ENCODE data around the gene RTL10.

RTL10 gene

DNA sequence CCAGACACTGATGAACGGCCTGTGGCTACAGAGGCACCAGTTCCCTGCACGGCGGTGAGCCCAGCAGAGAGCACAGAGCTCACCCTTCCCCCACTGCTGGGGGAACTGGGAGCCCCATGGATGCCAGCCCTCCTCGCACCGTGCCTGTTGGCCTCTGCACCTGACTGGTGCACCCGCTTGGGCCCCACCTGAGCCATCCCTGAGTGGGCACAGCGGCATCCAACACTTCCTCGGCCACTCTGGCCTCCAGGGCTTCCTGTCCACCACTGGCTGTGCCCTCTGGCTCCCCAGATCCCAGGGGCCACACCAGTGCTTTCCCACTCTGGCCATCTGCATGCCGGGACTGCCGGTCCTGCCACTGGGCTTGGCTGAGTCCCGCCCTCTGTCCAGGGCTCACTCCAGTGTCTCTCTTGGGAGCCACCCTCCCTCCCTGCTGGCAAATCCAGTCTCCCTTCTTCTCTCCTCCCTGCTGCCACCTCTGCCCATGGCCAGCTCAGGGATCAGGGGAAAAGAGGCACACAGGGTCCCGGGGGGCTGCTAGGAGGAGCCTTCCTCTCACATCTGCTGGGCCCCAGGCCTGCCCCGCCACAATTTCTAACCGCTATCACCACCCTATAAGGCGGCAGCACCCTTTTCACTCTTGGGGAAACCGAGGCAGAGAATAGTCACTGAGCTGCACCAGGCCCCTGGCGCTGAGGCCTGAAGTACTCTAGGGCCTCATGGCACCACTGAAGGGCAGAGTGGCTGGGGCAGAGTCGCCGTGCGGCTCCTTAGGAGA, 33.0 kb downstream of the RTL10 start:
- no peak for DNase-seq

DNA sequence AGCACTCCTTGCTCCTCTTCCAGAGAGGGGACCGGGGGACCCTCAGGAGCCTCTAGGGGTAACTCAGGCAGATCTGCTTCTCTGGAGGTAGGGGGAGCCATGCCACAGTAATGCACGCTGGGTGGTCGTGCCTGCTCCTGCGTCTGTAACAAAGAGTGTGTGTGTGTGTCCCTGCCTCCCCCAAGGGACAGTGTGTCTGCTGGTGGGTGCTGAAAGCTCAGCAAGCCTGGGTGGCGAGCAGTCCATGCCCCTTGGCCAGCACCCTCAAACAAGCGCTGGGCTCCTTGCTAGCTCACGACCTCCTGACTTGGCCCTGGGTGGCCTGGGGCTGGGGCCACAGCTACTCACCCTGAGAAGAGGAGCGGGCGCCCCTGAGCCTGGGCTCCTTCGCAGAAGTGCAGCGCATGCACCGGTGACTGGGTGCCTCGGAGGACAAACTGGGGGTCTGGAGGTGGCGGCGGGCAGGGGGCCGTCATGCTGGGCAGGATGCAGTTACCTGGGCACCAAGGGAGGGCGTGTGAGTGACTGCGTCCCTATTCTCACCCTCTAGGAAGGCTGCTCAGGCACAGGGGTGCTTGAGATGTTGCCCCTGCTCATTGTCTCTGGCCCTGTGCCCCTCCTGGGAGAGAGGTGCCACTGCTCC, 33.7 kb downstream of the RTL10 start:
- no peak for DNase-seq

DNA sequence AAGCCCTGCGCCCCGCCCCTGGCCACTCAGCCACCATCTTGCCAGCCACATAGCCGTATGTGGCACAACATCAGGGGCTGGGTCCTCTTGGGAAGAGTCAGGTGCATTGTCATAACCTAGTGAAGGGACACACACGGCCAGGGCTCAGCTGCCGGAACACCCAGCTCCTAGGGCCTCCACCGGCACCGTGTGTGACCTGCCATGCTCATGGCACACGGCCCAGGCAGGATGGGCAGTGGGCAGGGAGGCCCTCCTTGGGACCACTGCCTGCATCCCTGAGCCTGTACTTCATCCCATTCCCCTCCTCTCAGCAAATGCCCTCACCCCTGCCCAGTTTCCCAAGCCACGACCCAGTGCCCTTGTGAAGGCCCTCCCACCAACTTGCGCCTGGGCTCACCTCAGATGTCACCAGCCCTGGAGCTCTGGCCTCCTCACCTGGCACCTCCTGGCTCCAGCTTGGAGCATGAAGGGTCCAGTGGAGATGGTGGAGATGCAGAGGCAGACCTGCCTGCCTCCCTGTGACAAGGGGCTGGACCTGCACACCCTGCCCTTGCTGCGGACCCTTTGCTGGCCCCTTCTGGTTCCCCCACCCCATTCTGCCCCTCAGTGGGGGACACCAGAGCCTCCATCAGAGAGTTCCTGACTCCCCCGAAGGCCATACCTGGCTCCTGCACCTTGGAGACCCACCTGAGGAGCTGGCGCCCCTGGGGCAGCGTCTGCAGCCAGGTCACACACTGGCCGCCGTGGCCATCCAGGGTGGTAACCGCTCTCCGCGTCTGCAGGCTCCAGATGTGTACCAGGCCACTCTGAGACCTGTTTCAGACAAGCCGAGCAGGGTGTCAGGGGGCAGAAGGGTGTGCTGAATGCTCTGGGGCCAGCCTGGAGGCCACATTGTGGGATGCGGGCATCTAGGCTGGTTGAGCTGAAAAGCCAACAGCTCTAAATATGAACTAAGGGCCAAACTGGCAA, 34.5 kb downstream of the RTL10 start:
- no peak for DNase-seq

DNA sequence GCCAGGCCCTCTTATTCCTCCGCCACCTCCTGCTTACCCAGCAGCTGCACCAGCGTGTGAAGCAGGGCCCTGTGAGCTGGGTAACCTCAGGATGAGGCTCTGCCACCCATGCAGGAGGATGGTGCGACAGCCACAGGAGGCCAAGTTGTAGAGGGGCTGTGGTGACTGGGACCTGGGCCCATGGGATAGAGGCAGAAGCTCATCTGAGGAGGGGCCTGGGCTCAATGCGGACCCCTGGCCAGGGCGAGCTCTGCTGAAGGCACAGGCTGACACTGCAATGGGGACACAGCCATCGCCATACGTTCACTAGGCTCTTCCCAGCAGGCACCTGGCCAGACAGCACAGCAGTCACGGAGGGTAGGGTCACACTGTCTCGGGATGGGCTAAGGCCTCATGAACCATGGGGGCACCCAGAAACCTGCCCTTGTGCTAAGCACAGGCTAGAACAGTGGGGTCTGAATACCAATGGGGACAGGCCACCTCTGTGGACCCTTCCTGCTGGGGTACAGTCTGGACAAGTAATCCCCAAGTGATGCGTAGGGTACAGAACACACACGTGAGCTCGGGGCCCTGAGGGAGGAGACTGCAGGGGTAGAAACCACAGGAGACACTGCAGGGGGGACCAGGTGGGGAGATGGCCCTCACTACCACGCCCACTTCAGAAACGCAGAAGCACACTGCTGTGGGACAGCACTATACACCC, 35.3 kb downstream of the RTL10 start:
- no peak for DNase-seq

- no peak for DNase-seq
Measured at GRCh38 chr22:19818324-19819207, 36.1 kb downstream of the RTL10 start.

DNA sequence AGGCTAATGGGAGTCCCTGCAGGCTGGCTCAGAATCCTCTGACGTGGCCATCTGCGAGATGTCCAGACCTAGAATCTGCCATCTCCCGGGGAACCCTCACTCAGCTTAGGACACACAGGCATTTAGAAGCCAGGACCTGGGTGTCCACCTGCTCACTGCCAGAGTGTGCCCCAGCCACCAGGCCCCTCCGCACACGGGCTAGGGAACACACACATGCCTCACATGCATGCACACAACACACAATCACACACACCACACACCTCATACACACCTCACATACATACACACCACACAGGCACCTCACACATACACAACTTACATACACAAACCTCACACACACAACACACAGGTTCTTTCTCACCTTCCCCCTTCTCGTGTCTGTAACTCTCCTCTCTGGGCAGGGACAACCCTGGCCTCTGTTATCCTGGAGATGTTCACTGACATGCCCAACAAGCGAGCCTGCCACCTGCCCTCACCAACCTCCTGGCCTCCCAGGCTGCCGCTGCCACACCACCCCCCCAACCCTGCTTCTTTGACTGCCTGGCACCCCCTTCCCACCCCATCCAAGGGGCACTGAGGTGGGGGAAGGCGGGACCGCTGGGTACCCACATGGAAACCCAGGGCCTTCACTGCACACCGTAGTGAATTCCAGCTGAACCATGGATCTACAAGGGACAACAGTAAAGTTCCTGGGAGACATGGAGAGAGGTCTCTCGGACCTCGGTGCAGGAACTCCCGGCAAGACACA, 38.1 kb downstream of the RTL10 start:
- no peak for DNase-seq

DNA sequence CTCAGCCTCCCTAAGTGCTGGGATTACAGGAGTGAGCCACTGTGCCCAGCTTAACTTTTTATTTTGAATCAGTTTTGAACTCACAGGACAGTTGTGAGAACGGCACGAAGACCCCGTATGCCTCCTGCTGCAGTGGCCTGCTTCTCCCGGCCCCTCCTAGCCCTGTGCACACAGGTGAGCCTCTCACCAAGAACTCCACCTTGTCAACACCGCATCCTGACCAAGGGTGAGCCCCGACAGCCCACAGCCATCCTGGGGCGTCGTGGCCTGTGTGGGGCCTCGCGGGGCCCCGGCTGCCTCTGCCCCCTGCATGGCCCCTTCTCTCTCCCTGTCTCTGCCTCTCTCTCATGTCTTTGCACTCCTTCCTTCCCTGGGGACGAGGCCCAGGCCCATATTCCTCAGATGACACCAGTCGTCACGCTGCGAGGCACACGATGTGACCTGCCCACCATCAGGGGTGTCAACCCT, 38.8 kb downstream of the RTL10 start:
- no peak for DNase-seq

GRCh38 chr22:19815093-19815822, 39.4 kb downstream of the RTL10 start:
- DNase-seq = no peak

DNA sequence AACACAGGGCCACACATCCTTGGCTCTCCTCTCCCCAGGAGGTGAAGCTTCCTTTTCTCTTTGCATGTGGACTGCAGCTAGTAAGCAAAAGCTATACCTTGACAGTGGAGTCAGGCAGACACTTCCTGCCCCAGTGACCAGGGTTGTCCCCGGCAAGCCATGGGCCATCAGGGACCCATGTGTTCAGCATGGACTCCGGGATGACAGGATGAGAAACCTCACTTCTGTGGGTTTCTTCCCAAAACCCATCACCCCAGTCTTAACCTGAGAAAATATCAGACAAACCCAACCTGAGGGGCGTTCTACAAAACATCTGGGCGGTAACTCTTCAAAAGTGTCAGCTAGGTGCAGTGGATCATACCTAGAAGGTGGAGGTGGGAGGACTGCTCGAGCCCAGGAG, 40.2 kb downstream of the RTL10 start:
- DNase-seq = no peak

DNA sequence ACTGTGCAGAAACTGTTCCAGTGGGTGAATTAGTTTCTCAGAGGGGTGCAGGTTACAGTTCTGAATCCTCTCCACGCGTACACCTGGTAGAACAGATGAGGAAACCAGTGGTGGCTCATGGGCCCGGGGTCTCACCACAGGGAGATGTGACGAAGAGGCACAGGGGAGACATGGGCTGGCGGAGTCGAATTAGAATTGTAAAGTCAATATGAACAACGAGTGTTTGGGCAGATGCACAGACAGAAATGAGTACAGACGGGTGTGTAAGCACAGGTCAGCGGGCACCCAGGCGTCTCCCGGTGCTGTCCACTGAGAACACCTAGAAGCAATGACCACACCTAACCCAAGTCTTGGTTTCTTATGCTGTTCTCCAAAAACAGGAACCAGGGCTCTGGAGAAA, 41.8 kb downstream of the RTL10 start:
- DNase-seq = no peak

DNA sequence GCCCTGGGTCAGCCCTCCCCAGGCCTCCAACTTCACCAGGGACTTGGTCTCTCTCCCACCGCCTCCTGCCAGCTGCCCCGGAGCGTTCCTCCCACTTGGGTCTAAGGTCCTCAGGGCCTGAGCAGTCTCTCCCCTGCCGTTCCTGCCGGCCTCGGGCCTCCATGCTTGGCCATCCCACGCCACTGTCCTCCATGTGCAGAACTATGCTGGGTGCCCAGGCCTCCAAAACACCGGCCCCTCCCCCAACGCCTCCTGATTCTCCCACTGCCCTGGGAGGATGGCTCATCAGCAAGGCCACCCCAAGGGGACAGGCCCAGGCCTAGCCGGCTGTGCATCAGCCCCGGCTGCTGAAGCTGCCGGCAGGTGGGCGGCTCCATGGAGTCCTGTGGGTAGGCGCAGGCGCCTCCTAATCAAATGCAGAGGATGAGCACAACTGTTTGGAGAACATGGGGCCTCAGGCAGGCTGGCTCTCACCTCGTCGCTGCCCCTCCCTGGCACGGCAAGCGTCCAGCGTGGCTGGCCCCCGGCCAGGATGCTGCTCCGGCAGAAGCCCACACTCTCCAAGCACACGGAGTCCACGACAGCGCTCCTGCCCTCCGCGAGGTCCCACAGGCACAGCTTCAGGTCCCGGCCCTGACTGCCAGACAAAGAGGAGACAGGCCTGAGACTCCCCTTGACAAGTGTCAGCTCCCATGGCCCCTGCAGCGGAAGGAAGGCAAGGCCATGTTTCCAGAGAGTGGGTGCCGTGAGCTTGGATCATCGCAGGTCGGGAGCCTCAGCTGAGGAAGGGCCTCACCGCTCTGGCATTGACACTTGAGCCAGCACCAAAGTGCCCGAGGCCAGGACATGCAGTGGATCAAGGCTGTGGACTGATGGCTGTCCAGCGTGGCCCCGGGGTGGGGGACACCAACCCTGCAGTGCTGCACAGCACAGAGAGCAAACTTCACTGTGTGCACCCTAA, 42.6 kb downstream of the RTL10 start:
- no peak for DNase-seq

- DNase-seq = no peak
Measured at GRCh38 chr22:19811211-19811621, 43.5 kb downstream of the RTL10 start.

GRCh38 chr22:19810381-19811201, 44.1 kb downstream of the RTL10 start:
- no peak for DNase-seq

DNA sequence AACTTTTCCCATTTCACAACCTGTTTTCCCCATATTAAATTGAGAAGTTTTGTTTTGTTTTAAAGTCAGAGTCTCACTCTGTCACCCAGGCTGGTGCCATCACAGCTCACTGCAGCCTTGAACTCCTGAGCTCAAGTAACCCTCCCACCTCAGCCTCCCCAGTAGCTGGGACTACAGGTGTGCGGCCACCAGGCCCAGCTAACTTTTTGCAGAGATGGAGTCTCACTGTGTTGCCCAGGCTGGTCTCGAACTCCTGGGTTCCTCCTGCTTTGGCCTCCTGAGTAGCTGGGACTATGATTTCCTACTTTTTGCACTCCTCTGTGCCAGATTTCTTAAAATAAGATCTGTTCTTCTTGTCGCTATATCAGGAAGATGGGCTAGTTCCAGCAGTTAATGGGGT, 44.9 kb downstream of the RTL10 start:
- DNase-seq = no peak

GRCh38 chr22:19808873-19809478, 45.7 kb downstream of the RTL10 start:
- DNase-seq = no peak

GRCh38 chr22:19807914-19808872, 46.5 kb downstream of the RTL10 start:
- peak; percentile 2 for DNase-seq
